Measurements from ENCODE around the gene PDE4D. TPM values are rescaled to one million over a fixed set of nuclear protein-coding genes. Genes with fewer than 3 reads are reported as not detected.

The PDE4D gene
- total RNA-seq, 4 donors from 2014 or later, result 6.0 to 36.2 (median 10.0) TPM

DNA sequence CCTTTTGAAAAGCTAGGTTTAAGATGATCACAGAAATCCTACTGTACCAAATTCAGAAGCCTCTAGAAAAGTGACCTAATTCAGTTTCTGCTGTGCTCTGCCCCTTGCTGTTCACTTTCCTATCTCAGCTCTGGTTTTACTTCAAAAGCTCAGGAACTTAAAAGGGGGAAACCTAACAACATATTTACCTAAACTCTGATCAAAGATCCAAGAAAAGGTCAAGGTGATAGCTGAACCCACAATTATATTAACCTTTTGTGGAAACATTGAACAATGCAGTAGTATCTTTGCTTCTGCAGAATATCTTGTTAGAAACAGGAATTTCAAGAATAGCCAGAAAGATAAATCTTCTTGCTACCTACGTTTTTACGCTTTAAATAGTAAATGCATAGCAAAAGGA, 568.5 kb downstream of the PDE4D start:
- Histone ChIP-seq H3K27me3 (no peaks in the 10 kb centered on the region), H3K36me3 (no peaks in the 10 kb centered on the region), H3K4me1 (no peaks in the 10 kb centered on the region), H3K4me3 (no peak overlapping the region), H3K9me3 (no peaks in the 10 kb centered on the region), H3K27ac (no peak overlapping the region)
- DNase-seq, result no peak
- intact Hi-C loops (cut with DNase I), result no loop called here
- TF ChIP-seq CTCF (IDR thresholded peaks at IDR 0.05) (no peak), POLR2A (IDR thresholded peaks at IDR 0.05) (no peak)
- WGBS, 2 donors, result 76 to 87% methylated on average over 2 of the region's 2 CpGs

GRCh38 chr5:59322894-59323293, 570.6 kb downstream of the PDE4D start:
- Histone ChIP-seq H3K27ac (no peak overlapping the region), H3K4me1 (peaks cover 0 to 6% (median 0%) of the 10 kb centered on the region in 3 donors), H3K4me3 (no peak overlapping the region), H3K36me3 (no peaks in the 10 kb centered on the region), H3K27me3 (no peaks in the 10 kb centered on the region), H3K9me3 (no peaks in the 10 kb centered on the region)
- no peak for DNase-seq
- WGBS, 2 donors, result 76 to 81% methylated on average over 2 of the region's 2 CpGs
- intact Hi-C loops (cut with DNase I), result no loop called here
- TF ChIP-seq POLR2A (IDR thresholded peaks at IDR 0.05) (no peak), CTCF (IDR thresholded peaks at IDR 0.05) (no peak)

DNA sequence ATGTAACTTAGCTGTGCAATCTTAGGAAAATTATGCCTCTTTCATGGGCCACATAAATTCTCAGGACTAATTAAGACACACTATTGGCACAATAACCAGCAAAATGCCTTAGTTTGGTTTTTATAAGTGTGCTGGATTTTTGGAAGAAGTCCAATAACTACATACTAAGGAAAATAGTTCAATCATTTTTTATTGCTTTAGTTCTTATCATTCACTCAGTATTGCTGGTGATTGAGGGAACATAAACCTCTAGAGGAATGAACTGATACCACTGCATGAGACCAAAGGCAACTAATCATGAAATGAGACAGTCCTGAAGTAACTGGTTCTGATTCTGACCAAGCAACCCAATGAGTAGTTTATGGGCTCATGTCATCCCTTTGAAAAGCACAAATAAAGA, 571.5 kb downstream of the PDE4D start:
- Histone ChIP-seq H3K36me3 (no peaks in the 10 kb centered on the region), H3K27ac (no peak overlapping the region), H3K27me3 (no peaks in the 10 kb centered on the region), H3K9me3 (no peaks in the 10 kb centered on the region), H3K4me3 (no peak overlapping the region), H3K4me1 (peaks cover 4 to 14% (median 5%) of the 10 kb centered on the region in 3 donors)
- TF ChIP-seq POLR2A (IDR thresholded peaks at IDR 0.05) (no peak), CTCF (IDR thresholded peaks at IDR 0.05) (no peak)
- no peak for DNase-seq
- intact Hi-C loops (cut with DNase I), result no loop called here

- TF ChIP-seq CTCF (IDR thresholded peaks at IDR 0.05) (no peak), POLR2A (IDR thresholded peaks at IDR 0.05) (no peak)
- H3K27me3 ChIP-seq, result no peaks in the 10 kb centered on the region
- intact Hi-C loops (cut with DNase I), result no loop called here
- no peaks in the 10 kb centered on the region for H3K36me3 ChIP-seq
- no peak overlapping the region for H3K4me3 ChIP-seq
- 94 to 97% methylated on average over 3 of the region's 3 CpGs for WGBS, 2 donors
- H3K9me3 ChIP-seq, result no peaks in the 10 kb centered on the region
- H3K4me1 ChIP-seq, result peaks cover 6 to 19% (median 8%) of the 10 kb centered on the region in 3 donors
- no peak for DNase-seq
- no peak overlapping the region for H3K27ac ChIP-seq
Measured at GRCh38 chr5:59321642-59322041, 571.9 kb downstream of the PDE4D start.

DNA sequence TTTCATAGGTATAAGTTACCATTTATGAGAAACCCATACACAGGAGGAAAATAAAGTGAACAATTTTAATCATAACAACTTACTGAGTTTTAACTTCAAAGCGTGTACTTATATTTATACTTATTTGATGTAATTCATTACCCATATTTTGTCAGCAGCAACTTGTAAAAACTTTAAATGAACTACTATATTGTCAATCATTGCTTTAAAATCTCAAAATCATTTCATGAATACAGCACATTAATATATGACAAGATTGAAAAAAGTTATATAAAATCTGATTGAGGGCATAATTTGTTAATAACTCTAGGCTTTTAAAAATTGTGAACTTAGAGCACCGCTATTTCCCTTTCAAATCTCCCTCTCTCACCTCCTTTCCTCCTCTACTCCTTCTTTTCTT, 573.1 kb downstream of the PDE4D start:
- intact Hi-C loops (cut with DNase I), result no loop called here
- TF ChIP-seq POLR2A (IDR thresholded peaks at IDR 0.05), result no peak
- no peak for TF ChIP-seq CTCF (IDR thresholded peaks at IDR 0.05)
- Histone ChIP-seq H3K4me1 (peaks cover 6 to 19% (median 8%) of the 10 kb centered on the region in 3 donors), H3K27me3 (no peaks in the 10 kb centered on the region), H3K9me3 (no peaks in the 10 kb centered on the region), H3K36me3 (no peaks in the 10 kb centered on the region), H3K27ac (no peak overlapping the region), H3K4me3 (no peak overlapping the region)
- 95 to 97% methylated on average over 2 of the region's 2 CpGs for WGBS, 2 donors
- DNase-seq, result no peak

Measured in esophagus squamous epithelium (tissue), 5 donors.